Measurements from ENCODE around the gene HAL.

The HAL gene

DNA sequence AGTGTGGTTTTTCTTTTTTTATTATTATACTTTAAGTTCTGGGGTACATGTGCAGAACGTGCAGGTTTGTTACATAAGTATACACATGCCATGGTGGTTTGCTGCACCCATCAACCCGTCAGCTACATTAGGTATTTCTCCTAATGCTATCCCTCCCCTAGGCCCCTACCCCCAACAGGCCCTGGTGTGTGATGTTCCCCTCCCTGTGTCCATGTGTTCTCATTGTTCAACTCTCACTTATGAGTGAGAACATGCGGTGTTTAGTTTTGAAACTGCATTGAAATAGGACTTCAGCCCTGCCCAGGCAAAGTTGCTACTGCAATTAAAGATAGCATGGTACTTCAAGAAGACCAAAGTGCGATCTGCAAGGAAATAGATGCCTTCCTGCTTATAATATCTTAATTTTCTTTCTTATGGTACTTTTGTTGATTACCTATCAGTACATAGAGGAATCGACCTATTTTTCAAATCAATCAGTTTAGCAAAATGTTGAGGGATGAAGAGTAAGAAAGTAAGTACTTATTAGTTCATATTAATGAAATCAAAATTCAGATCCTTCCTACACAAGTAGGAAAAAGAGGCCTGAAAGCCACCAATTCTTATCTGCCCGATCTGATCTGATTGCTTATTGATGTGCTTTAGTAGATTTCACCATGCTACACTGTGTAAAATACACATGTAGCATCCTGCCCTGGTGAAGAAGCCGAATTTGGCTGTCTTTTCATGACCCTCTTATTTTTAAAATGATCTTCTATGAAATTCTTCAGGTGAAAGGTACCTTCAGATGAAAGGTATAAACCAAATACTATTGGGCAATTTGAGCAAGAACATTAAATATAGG, 37.6 kb upstream of the HAL start:
- ATAC-seq (ENCODE audit: low read depth) (no peak), DNase-seq (ENCODE audit: low spot score in 2 of 2) (no peak)
- peaks cover 3% of the 10 kb centered on the region for H3K9me3 Mint-ChIP-seq
- no peak overlapping the region for H3K27ac Mint-ChIP-seq
- no peaks in the 10 kb centered on the region for H3K27me3 Mint-ChIP-seq
- H3K36me3 Mint-ChIP-seq = peaks cover 7% of the 10 kb centered on the region
- no peak overlapping the region for H3K4me3 Mint-ChIP-seq
- H3K4me1 Mint-ChIP-seq = peaks cover 19% of the 10 kb centered on the region

DNA sequence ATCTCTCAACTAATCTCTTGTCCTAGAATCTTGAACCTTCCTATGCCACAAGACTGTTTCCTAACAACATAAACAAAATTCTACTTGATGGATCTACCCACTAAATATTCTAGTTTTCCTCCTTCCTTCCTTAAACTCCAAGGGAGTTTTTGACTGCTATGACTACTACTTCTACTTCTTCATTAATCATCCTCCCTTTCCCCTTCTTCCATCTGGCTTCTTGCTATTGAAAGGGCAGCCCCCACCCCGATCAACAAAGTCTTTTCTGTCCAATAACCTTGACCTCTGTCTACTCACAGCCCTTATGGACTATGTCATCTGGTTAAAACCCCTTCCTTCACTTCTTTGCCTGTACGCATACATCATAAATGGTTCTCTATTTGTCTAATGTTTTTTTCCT, 33.7 kb upstream of the HAL start:
- ATAC-seq (ENCODE audit: low read depth) = no peak
- H3K27ac Mint-ChIP-seq = peak overlapping the region; percentile 35
- H3K36me3 Mint-ChIP-seq = peaks cover 16% of the 10 kb centered on the region
- peaks cover 19% of the 10 kb centered on the region for H3K4me1 Mint-ChIP-seq
- H3K27me3 Mint-ChIP-seq = no peaks in the 10 kb centered on the region
- no peak overlapping the region for H3K4me3 Mint-ChIP-seq
- peaks cover 2% of the 10 kb centered on the region for H3K9me3 Mint-ChIP-seq
- no peak for DNase-seq (ENCODE audit: low spot score in 2 of 2)

DNA sequence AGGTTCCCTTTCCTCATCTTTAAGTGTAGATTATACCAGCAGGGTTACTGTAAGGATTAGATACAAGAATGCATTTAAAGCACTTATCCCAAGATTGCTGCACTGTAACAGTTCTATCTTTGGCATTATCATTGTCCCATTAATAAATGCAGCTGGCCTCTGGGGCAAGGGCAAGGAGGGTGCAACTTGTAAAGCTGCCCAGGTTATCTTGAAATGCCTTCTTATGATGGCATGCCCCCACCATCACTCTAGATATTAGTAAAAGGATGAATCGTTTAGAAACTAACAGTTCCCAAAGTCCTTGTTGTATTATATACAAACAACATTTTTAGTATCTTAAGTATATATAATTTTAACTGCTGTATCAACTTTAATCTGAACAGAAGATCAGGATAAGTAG, 32.4 kb upstream of the HAL start:
- Mint-ChIP-seq H3K27ac (no peak overlapping the region), H3K27me3 (no peaks in the 10 kb centered on the region), H3K36me3 (peaks cover 16% of the 10 kb centered on the region), H3K4me3 (no peak overlapping the region), H3K4me1 (peaks cover 18% of the 10 kb centered on the region), H3K9me3 (peaks cover 2% of the 10 kb centered on the region)
- DNase-seq (ENCODE audit: low spot score in 2 of 2) (no peak), ATAC-seq (ENCODE audit: low read depth) (no peak)

DNA sequence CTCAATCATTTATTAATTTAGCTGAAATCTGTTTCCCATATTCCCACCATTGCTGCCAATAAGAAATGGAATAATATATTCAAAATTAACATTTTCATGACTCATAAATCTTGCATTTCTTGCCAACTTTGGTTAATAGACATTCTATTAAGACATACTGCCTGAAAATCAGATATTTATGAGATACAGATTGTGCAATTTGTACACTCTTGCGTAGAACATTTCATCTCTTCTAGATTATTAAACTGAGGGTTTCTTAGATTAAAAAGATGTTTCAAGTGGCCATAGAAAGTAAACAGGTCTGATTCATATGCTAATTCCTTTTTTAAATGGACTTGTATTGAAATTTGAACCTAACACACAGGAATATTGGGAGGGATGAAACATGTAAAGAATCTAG, 30.2 kb upstream of the HAL start:
- Mint-ChIP-seq H3K27me3 (no peaks in the 10 kb centered on the region), H3K36me3 (peaks cover 21% of the 10 kb centered on the region), H3K9me3 (peaks cover 2% of the 10 kb centered on the region), H3K4me3 (no peak overlapping the region), H3K4me1 (peaks cover 22% of the 10 kb centered on the region), H3K27ac (no peak overlapping the region)
- DNase-seq (ENCODE audit: low spot score in 2 of 2) (no peak), ATAC-seq (ENCODE audit: low read depth) (no peak)

DNA sequence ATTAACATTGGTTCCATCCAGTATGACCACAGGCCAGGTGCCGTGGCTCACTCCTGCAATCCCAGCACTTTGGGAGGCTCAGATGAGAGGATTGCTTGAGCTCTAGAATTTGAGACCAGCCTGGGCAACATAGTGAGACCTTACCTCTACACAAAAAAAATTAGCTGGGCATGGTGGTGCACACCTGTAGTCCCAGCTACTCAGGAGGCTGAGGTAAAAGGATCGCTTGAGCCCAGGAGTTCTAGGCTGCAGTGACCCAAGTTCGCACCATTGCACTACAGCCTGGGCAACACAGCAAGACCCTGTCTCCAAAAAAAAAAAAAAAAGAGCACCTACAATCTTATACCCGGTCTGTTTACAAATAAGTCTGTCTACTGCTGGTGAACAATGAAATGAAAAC, 29.4 kb upstream of the HAL start:
- Mint-ChIP-seq H3K27me3 (no peaks in the 10 kb centered on the region), H3K27ac (no peak overlapping the region), H3K9me3 (peaks cover 2% of the 10 kb centered on the region), H3K36me3 (peaks cover 21% of the 10 kb centered on the region), H3K4me1 (peaks cover 19% of the 10 kb centered on the region), H3K4me3 (no peak overlapping the region)
- DNase-seq (ENCODE audit: low spot score in 2 of 2) (no peak), ATAC-seq (ENCODE audit: low read depth) (no peak)

DNA sequence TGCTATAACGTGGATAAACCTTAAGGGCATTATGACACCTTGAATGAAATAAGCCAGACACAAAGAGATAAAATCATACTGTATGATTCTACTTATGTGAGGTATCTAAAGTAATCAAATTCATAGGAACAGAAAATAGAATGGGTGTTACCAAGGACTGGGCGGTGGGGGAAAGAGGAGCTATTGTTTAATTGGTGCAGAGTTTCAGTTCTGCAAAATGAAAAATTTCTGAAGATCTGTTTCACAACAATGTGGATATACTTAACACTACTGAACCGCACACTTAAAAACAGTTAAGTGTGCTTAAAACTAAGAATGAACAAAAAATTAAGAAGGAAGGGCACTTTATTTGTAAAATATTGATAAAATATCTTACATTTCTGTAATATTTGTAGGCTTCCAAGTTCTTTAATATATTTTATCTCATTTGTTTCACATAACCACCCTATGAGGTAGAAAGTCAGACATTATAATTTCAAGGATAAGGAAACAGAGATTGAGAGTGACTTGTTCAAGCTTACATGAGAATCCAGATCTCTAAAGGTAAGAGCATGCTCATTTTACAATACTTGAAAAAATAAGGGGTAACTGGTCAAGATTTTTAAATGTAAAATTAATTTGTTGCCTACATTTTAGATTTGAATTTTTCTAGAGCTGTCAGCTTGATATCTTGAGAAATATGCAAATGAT, 24.3 kb upstream of the HAL start:
- Mint-ChIP-seq H3K4me1 (peaks cover 18% of the 10 kb centered on the region), H3K27ac (peak overlapping the region; percentile 61), H3K27me3 (no peaks in the 10 kb centered on the region), H3K9me3 (no peaks in the 10 kb centered on the region), H3K36me3 (peaks cover 20% of the 10 kb centered on the region), H3K4me3 (peak overlapping the region; percentile 64)
- DNase-seq (ENCODE audit: low spot score in 2 of 2) = peak in 1 of 2 donors; percentile 35
- peak; percentile 98 for ATAC-seq (ENCODE audit: low read depth)

DNA sequence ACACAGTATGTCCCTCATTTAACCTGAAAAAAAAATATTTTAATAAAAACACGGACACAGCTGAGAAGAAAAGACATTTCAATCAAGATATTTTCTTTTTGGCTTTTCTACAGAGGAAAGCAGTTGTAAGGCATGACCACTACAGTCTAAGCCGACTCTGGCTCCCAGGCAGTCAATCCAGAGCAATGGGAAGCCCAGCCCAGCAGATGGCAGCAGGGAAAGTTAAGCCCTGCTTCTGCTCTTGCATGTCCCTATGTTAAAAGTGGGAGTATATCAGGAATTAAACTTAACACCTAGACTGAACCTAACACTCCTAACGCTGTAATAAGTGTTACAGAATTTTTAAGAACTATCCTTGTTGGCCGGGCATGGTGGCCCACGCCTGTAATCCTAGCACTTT, 19.5 kb upstream of the HAL start:
- ATAC-seq (ENCODE audit: low read depth) = no peak
- peaks cover 10% of the 10 kb centered on the region for H3K4me1 Mint-ChIP-seq
- peaks cover 33% of the 10 kb centered on the region for H3K36me3 Mint-ChIP-seq
- no peak for DNase-seq (ENCODE audit: low spot score in 2 of 2)
- no peaks in the 10 kb centered on the region for H3K27me3 Mint-ChIP-seq
- H3K4me3 Mint-ChIP-seq = no peak overlapping the region
- H3K9me3 Mint-ChIP-seq = no peaks in the 10 kb centered on the region
- no peak overlapping the region for H3K27ac Mint-ChIP-seq

DNA sequence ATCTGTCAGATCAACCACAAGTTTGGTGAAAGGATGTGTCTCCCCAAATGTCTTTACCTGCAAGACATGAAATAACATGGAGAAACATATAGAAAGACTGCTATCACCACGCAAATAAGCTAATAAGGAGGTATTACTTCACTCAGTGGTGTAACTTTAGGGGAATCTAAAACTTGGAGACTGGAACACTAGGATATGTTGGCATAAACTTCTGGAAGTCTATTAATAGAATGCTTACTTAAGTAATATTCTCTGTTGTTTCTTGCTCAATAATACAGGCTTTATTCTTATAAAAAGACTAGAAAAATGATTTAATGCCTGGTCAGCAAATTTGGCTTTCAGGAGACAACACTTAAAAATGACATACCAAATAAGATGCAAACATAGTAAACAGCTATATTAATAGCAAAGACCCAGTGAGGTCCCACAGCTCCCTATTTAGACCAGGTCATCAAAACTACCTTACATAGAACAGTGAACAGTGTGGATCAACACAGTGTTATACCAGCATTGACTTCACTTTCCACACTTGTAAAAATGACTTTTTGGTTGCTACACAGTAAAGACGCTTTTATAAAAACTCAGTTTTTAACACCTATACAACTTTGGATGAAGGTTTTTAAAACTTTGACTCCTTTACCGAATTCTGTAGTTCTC, 18.9 kb upstream of the HAL start:
- peaks cover 37% of the 10 kb centered on the region for H3K36me3 Mint-ChIP-seq
- no peak overlapping the region for H3K27ac Mint-ChIP-seq
- ATAC-seq (ENCODE audit: low read depth) (no peak), DNase-seq (ENCODE audit: low spot score in 2 of 2) (no peak)
- H3K4me1 Mint-ChIP-seq = peaks cover 6% of the 10 kb centered on the region
- H3K4me3 Mint-ChIP-seq = no peak overlapping the region
- no peaks in the 10 kb centered on the region for H3K9me3 Mint-ChIP-seq
- no peaks in the 10 kb centered on the region for H3K27me3 Mint-ChIP-seq

DNA sequence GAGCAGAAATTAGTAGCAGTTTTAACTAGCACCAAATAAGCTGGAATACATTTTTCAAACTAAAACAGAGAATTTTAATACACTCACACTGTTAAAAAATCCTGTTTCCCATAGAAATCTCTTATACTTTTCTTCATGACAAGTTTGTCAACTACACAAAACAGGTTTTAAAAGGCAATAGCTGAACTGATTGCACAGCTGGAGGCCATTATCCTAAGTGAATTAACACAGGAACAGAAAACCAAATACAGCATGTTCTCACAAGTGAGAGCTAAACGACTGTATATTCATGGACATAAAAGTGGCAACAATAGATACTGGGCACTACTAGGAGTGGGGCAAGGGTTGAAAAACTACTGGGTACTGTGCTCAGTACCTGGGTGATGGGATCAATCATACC, 11.6 kb upstream of the HAL start:
- Mint-ChIP-seq H3K4me3 (no peak overlapping the region), H3K9me3 (no peaks in the 10 kb centered on the region), H3K27me3 (no peaks in the 10 kb centered on the region), H3K27ac (no peak overlapping the region), H3K36me3 (peaks cover 41% of the 10 kb centered on the region), H3K4me1 (no peaks in the 10 kb centered on the region)
- DNase-seq (ENCODE audit: low spot score in 2 of 2) (no peak), ATAC-seq (ENCODE audit: low read depth) (no peak)

DNA sequence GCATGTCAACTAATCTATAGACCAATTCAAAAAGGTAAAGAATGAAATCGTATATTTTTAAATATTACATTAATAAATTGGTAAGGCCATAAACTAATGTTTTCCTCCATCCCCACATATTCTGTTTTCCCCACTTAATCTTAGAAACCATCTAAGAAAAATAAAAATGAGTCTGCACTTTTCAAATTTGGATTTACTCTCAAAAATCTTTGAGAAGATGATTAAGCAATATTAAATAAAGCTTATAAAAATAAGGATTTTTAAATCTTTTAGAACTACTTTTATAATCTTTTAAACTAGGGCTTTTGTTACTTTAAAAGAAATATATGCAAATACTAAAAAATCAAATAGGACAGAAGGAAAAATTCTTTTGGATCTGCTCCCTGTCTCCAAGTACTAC, 10.6 kb upstream of the HAL start:
- no peaks in the 10 kb centered on the region for H3K4me1 Mint-ChIP-seq
- peaks cover 39% of the 10 kb centered on the region for H3K36me3 Mint-ChIP-seq
- ATAC-seq (ENCODE audit: low read depth) (no peak), DNase-seq (ENCODE audit: low spot score in 2 of 2) (no peak)
- no peaks in the 10 kb centered on the region for H3K27me3 Mint-ChIP-seq
- H3K27ac Mint-ChIP-seq = no peak overlapping the region
- H3K4me3 Mint-ChIP-seq = no peak overlapping the region
- no peaks in the 10 kb centered on the region for H3K9me3 Mint-ChIP-seq

DNA sequence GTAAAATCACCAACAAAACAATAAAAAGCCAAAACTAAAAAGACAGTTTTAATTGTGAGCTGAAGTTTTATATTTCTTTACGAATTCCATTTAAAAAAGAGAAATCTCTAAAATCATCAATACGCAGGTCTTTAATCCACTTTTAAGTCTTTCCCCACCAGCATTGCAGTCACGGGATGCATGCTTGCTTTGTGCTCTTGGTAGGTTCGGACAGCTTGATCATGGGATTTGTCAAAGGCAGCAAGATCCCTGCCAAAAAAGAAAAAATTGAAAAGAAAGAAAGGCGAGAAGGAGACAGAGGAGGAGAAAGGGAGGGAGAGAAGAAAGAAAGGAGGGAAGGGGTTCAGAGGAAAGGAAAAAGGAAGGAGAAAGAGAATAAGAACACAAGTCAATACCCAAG, 4.7 kb upstream of the HAL start:
- no peak for ATAC-seq (ENCODE audit: low read depth)
- H3K27ac Mint-ChIP-seq = no peak overlapping the region

DNA sequence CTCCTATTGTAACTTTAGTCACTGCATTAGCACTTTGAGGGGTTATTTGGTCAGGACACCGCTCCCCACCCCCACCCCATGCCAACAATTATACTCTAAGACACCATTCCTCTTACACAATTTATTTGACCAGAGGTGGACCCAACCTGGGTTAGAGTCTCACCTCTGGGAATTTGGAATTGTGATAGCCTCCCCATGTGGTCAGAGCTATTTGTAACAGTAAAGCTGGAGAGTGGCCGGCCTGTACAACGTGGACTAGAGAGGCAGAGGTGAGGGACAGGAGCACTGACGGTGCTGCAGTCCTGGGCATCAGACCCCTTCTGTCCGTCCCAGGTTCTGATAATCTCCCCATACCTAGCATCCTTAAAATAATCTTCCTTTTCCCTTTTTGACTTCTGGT, 3.3 kb upstream of the HAL start:
- H3K27ac Mint-ChIP-seq = peak overlapping the region; percentile 42
- H3K9me3 Mint-ChIP-seq = no peaks in the 10 kb centered on the region
- peaks cover 26% of the 10 kb centered on the region for H3K36me3 Mint-ChIP-seq
- H3K27me3 Mint-ChIP-seq = no peaks in the 10 kb centered on the region
- no peak overlapping the region for H3K4me3 Mint-ChIP-seq
- DNase-seq (ENCODE audit: low spot score in 2 of 2) = no peak
- peaks cover 10% of the 10 kb centered on the region for H3K4me1 Mint-ChIP-seq
- ATAC-seq (ENCODE audit: low read depth) = no peak

More for the DNA sequence above, 4.7 kb upstream of the HAL start:
- Mint-ChIP-seq H3K4me3 (no peak overlapping the region), H3K4me1 (peaks cover 10% of the 10 kb centered on the region), H3K36me3 (peaks cover 33% of the 10 kb centered on the region), H3K27me3 (no peaks in the 10 kb centered on the region), H3K9me3 (no peaks in the 10 kb centered on the region)
- DNase-seq (ENCODE audit: low spot score in 2 of 2) = no peak

DNA sequence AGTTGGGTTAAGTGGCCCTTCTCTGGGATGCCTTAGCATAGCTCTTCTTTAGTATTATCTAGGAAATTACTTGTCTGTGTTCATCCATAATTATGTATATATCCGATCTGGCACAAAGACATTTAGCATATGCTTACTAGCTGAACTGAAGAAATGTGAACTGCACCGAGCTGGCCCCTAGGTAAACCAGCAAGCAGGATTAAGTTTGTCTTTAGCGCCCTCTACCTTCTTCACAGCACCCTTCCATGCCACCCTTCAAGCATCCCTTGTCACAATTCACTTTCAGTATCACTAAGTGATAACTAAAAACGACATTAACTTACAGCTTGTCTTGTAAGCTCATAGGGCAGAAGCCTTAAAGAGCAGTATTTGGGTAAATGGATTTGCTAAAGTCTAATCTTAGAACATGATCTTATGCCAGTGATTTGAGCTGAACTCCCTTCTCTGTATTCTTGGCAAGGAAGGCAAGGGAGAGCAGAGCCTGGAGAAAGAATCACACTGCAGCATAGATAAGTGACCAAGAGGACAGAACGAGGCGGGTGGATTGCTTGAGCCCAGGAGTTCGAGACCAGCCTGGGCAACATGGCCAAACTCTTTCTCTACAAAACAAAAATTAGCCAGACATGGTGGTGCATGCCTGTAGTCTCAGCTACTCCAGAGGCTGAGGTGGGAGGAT, 2.6 kb upstream of the HAL start:
- no peaks in the 10 kb centered on the region for H3K27me3 Mint-ChIP-seq
- H3K36me3 Mint-ChIP-seq = peaks cover 22% of the 10 kb centered on the region
- peak overlapping the region; percentile 42 for H3K27ac Mint-ChIP-seq
- H3K4me1 Mint-ChIP-seq = peaks cover 10% of the 10 kb centered on the region
- H3K4me3 Mint-ChIP-seq = no peak overlapping the region
- DNase-seq (ENCODE audit: low spot score in 2 of 2) (peak in 1 of 2 donors; percentile 60), ATAC-seq (ENCODE audit: low read depth) (peak; percentile 99)
- H3K9me3 Mint-ChIP-seq = no peaks in the 10 kb centered on the region

Data from memory B cell (primary cell).